ENCODE data around the gene OR2A42.
"Not testable (repeated sequence)": the region's sequence is repeated elsewhere in the genome, so short reads cannot be mapped to it uniquely, and the experiment has no call there.

The OR2A42 gene

GRCh38 chr7:144178380-144179164 lies 60.8 kb downstream of the OR2A42 start:
- not testable (repeated sequence) for DNase-seq (ENCODE audit: insufficient read length, low spot score); FAIRE-seq

Measured in D721Med (cell line).